ENCODE results near the gene ZNF296.

The ZNF296 gene

GRCh38 chr19:45076851-45077730 is 813 bp upstream of the ZNF296 start:
- no peak for TF ChIP-seq Cebpa-rat (IDR thresholded peaks at IDR 0.05)
- Histone ChIP-seq H3K9me3 (replicated peaks in 1 of 11) (no peaks in the 10 kb centered on the region), H3K4me2 (peak overlapping the region; percentile 83 to 99 (median 97)), H3K4me1 (peaks cover 51 to 74% (median 67%) of the 10 kb centered on the region in 10 experiments), H3K36me3 (peaks cover 15 to 39% (median 35%) of the 10 kb centered on the region in 11 experiments), H4K20me1 (peaks cover 8 to 60% (median 39%) of the 10 kb centered on the region in 11 experiments; a peak in 21 of 22 replicates), H3K4me3 (peak overlapping the region; percentile 81 to 94 (median 86)), H3K27ac (peak overlapping the region; percentile 19 to 94 (median 91); a peak in 21 of 22 replicates), H3K9ac (peak overlapping the region; percentile 86 to 93 (median 90)), H3K27me3 (no peaks in the 10 kb centered on the region)

- Histone ChIP-seq H3K4me3 (peak overlapping the region; percentile 81 to 94 (median 86)), H3K9me3 (replicated peaks in 1 of 11) (no peaks in the 10 kb centered on the region), H3K27ac (peak overlapping the region; percentile 71 to 94 (median 91)), H3K36me3 (peaks cover 25 to 43% (median 42%) of the 10 kb centered on the region in 11 experiments), H4K20me1 (peaks cover 21 to 62% (median 47%) of the 10 kb centered on the region in 11 experiments; a peak in 21 of 22 replicates), H3K4me2 (peak overlapping the region; percentile 90 to 99 (median 97)), H3K9ac (peak overlapping the region; percentile 86 to 93 (median 90)), H3K4me1 (peaks cover 41 to 58% (median 54%) of the 10 kb centered on the region in 10 experiments), H3K27me3 (no peaks in the 10 kb centered on the region)
- TF ChIP-seq Cebpa-rat (IDR thresholded peaks at IDR 0.05): no peak
Measured at GRCh38 chr19:45075301-45076028, 813 bp downstream of the ZNF296 start.

GRCh38 chr19:45074744-45075300 is 1.5 kb downstream of the ZNF296 start:
- Histone ChIP-seq H4K20me1 (peaks cover 21 to 62% (median 54%) of the 10 kb centered on the region in 11 experiments; a peak in 21 of 22 replicates), H3K9me3 (replicated peaks in 1 of 11) (no peaks in the 10 kb centered on the region), H3K4me1 (peaks cover 34 to 56% (median 47%) of the 10 kb centered on the region in 10 experiments), H3K36me3 (peaks cover 31 to 50% (median 48%) of the 10 kb centered on the region in 11 experiments), H3K9ac (peak overlapping the region; percentile 65 to 91 (median 73)), H3K27me3 (no peaks in the 10 kb centered on the region), H3K4me3 (peak overlapping the region; percentile 81 to 94 (median 86)), H3K27ac (peak overlapping the region; percentile 36 to 83 (median 75); a peak in 20 of 22 replicates), H3K4me2 (peak overlapping the region; percentile 81 to 98 (median 93))
- TF ChIP-seq Cebpa-rat (IDR thresholded peaks at IDR 0.05): no peak

GRCh38 chr19:45071969-45072790 is 4.1 kb downstream of the ZNF296 start:
- Histone ChIP-seq H3K4me1 (peaks cover 15 to 37% (median 29%) of the 10 kb centered on the region in 10 experiments), H3K27me3 (no peaks in the 10 kb centered on the region), H3K36me3 (peaks cover 55 to 73% (median 70%) of the 10 kb centered on the region in 11 experiments), H3K27ac (no peak overlapping the region), H3K4me2 (no peak overlapping the region), H3K9me3 (replicated peaks in 1 of 11) (no peaks in the 10 kb centered on the region), H3K9ac (peak overlapping the region in 3 of 11 experiments; percentile 1 to 43 (median 37); a peak in 3 of 22 replicates), H4K20me1 (peaks cover 28 to 83% (median 75%) of the 10 kb centered on the region in 11 experiments; a peak in 21 of 22 replicates), H3K4me3 (no peak overlapping the region)
- TF ChIP-seq Cebpa-rat (IDR thresholded peaks at IDR 0.05): no peak

- Histone ChIP-seq H3K4me1 (peaks cover 9 to 31% (median 23%) of the 10 kb centered on the region in 10 experiments), H3K27ac (no peak overlapping the region), H3K9me3 (replicated peaks in 1 of 11) (no peaks in the 10 kb centered on the region), H4K20me1 (peaks cover 35 to 89% (median 82%) of the 10 kb centered on the region in 11 experiments; a peak in 21 of 22 replicates), H3K4me2 (no peak overlapping the region), H3K9ac (no peak overlapping the region), H3K4me3 (no peak overlapping the region), H3K27me3 (no peaks in the 10 kb centered on the region), H3K36me3 (peaks cover 61 to 79% (median 76%) of the 10 kb centered on the region in 11 experiments)
- no peak for TF ChIP-seq Cebpa-rat (IDR thresholded peaks at IDR 0.05)
Measured at GRCh38 chr19:45071545-45071938, 4.7 kb downstream of the ZNF296 start.

- Histone ChIP-seq H4K20me1 (peaks cover 36 to 93% (median 86%) of the 10 kb centered on the region in 11 experiments; a peak in 21 of 22 replicates), H3K27me3 (no peaks in the 10 kb centered on the region), H3K4me3 (no peak overlapping the region), H3K4me2 (no peak overlapping the region), H3K4me1 (peaks cover 8 to 29% (median 21%) of the 10 kb centered on the region in 10 experiments), H3K27ac (no peak overlapping the region), H3K9me3 (replicated peaks in 1 of 11) (no peaks in the 10 kb centered on the region), H3K9ac (peak overlapping the region in 1 of 11 experiments; percentile 50; a peak in 2 of 22 replicates), H3K36me3 (peaks cover 66 to 85% (median 81%) of the 10 kb centered on the region in 11 experiments)
- TF ChIP-seq Cebpa-rat (IDR thresholded peaks at IDR 0.05): no peak
Measured at GRCh38 chr19:45070861-45071544, 5.3 kb downstream of the ZNF296 start.

- H3K4me2 ChIP-seq: no peak overlapping the region; a peak in 1 of 22 replicates
- H3K27me3 ChIP-seq: no peaks in the 10 kb centered on the region
- no peak for TF ChIP-seq Cebpa-rat (IDR thresholded peaks at IDR 0.05)
- H3K4me3 ChIP-seq: no peak overlapping the region
- peaks cover 73 to 93% (median 89%) of the 10 kb centered on the region in 11 experiments for H3K36me3 ChIP-seq
- peak overlapping the region in 2 of 11 experiments; percentile 18 to 22; a peak in 2 of 22 replicates for H3K9ac ChIP-seq
- peak overlapping the region in 1 of 11 experiments; percentile 13; a peak in 1 of 22 replicates for H3K27ac ChIP-seq
- H3K9me3 ChIP-seq (replicated peaks in 1 of 11): no peaks in the 10 kb centered on the region
- H4K20me1 ChIP-seq: peaks cover 43 to 98% (median 92%) of the 10 kb centered on the region in 11 experiments; a peak in 21 of 22 replicates
- H3K4me1 ChIP-seq: peaks cover 8 to 29% (median 21%) of the 10 kb centered on the region in 10 experiments
Measured at GRCh38 chr19:45070214-45070613, 6.1 kb downstream of the ZNF296 start.
